K562 (cell line): ENCODE data around the gene PGPEP1. TPM values are rescaled to one million over a fixed set of nuclear protein-coding genes. Genes with fewer than 3 reads are reported as not detected.

Source experiments
- CTBP1 ChIP-seq: fragments of 450-650 bp; IDR thresholded peaks from 2 replicates; pipeline ENCODE4 v1.6.1; 2016; ENCODE audit warnings: borderline replicate concordance
- ETV6 ChIP-seq, 3 experiments: fragments of 150-350 bp in 1 of 3; sonication (generic) in 1 of 3; formaldehyde crosslinking in 1 of 3; IDR thresholded peaks; 2 replicates each; pipeline versions ENCODE4 v1.6.1 to v1.8.0; 2014 to 2022; ENCODE audit warnings: borderline replicate concordance in 2 of 3, low read depth in 2 of 3, antibody characterized with exemption in 1 of 3, low read length in 1 of 3, mild to moderate bottlenecking in 1 of 3, missing genetic modification reagents in 1 of 3
- HEY1 ChIP-seq: fragments of 250-450 bp; sonication (Bioruptor Pico); IDR thresholded peaks from 2 replicates; pipeline ENCODE4 v1.5.0; 2020; ENCODE audit warnings: mild to moderate bottlenecking, moderate library complexity, borderline replicate concordance
- KDM5B ChIP-seq: fragments of 200-600 bp; sonication (generic); IDR thresholded peaks from 2 replicates; pipeline ENCODE4 v1.6.1; 2012; ENCODE audit warnings: low read depth, mild to moderate bottlenecking, moderate library complexity, low read length, control low read depth, inconsistent platforms; ENCODE audit not compliant: insufficient replicate concordance
- KLF6 ChIP-seq: fragments of 250-450 bp; sonication (Bioruptor Pico); IDR thresholded peaks from 2 replicates; pipeline ENCODE4 v1.4.0; 2020; ENCODE audit warnings: mild to moderate bottlenecking, moderate library complexity, borderline replicate concordance
- MEIS2 ChIP-seq: fragments of 450-650 bp; IDR thresholded peaks from 2 replicates; pipeline ENCODE4 v1.6.1; 2014; ENCODE audit warnings: mild to moderate bottlenecking; ENCODE audit not compliant: partially characterized antibody
- MYC ChIP-seq, 2 experiments: fragments of 250-450 bp in 1 of 2; sonication (Bioruptor Pico) in 1 of 2; IDR thresholded peaks; 2 replicates each; pipeline versions ENCODE4 v1.5.1 to v1.6.1; 2012 to 2021; ENCODE audit warnings: low read depth in 2 of 2, borderline replicate concordance in 1 of 2, improper control_type of control experiment in 1 of 2, low read length in 1 of 2, mild to moderate bottlenecking in 1 of 2, moderate library complexity in 1 of 2
- RBM15 ChIP-seq: fragments of 200-400 bp; formaldehyde crosslinking; IDR thresholded peaks from 2 replicates; pipeline ENCODE4 v1.6.1; 2018; ENCODE audit warnings: mild to moderate bottlenecking, low read length, moderate library complexity; ENCODE audit not compliant: insufficient read depth
- SIN3B ChIP-seq: fragments of 450-650 bp; IDR thresholded peaks from 2 replicates; pipeline ENCODE4 v1.6.1; 2017; ENCODE audit warnings: low read depth, mild to moderate bottlenecking, moderate library complexity
- SMARCA4 ChIP-seq: fragments of 450-650 bp; IDR thresholded peaks from 2 replicates; pipeline ENCODE4 v1.6.1; 2016
- TBP ChIP-seq: optimal IDR thresholded peaks from 2 replicates; pipeline ENCODE3; 2011; ENCODE audit warnings: low read depth, low read length, improper control_type of control experiment
- ZNF232 ChIP-seq: sonication (generic); formaldehyde crosslinking; IDR thresholded peaks from 2 replicates; pipeline ENCODE4 v1.8.0; 2022; ENCODE audit warnings: mild to moderate bottlenecking, missing genetic modification reagents
- ZNF766 ChIP-seq: fragments of 200-800 bp; sonication (Bioruptor generic); conservative IDR thresholded peaks from 2 replicates; pipeline ENCODE4 v1.6.1; 2016; ENCODE audit warnings: missing genetic modification characterization, missing compliant biosample characterization
- ZNF830 ChIP-seq: fragments of 250-450 bp; sonication (Bioruptor Pico); IDR thresholded peaks from 2 replicates; pipeline ENCODE4 v1.5.0; 2021; ENCODE audit warnings: mild to moderate bottlenecking
- polyA plus RNA-seq, 8 experiments: library from polyadenylated mRNA; depleted of rRNA in 4 of 8; stranded (reverse) in 5 of 8; unstranded in 3 of 8; fragments of >200 nt; fragmentation: Nextera tagmentation in 2 of 8; fragmentation: Illumina TruSeq in 1 of 8; extraction: Ambion mirVana in 2 of 8; extraction: Trizol in 1 of 8; gene quantifications; 2 replicates each; pipeline versions ENCODE4 v1.2.1 to v1.2.3, GENCODE V29; 2011 to 2014; ENCODE audit warnings: inconsistent platforms in 1 of 8, missing spikeins in 1 of 8
- total RNA-seq, 7 experiments: library from RNA; depleted of rRNA in 6 of 7; stranded (reverse); fragments of >200 nt in 6 of 7; fragmentation: Illumina TruSeq in 2 of 7; extraction: Trizol in 2 of 7; gene quantifications; 2 replicates each; pipeline versions ENCODE4 v1.2.1 to v1.2.3, GENCODE V29; 2011 to 2021; ENCODE audit warnings: low replicate concordance in 1 of 7
- TF ChIP-seq, protein P1 (sequence below): sonication (generic); formaldehyde crosslinking; IDR thresholded peaks from 2 replicates; pipeline ENCODE4 v1.8.0; 2022; ENCODE audit warnings: missing genetic modification reagents, mild to moderate bottlenecking, borderline replicate concordance
- TF ChIP-seq, protein P2 (sequence below): sonication (generic); formaldehyde crosslinking; IDR thresholded peaks from 2 replicates; pipeline ENCODE4 v1.9.0; 2022; ENCODE audit warnings: mild to moderate bottlenecking, missing genetic modification reagents
- TF ChIP-seq, protein P3 (sequence below): fragments of 250-450 bp; sonication (Bioruptor Pico); IDR thresholded peaks from 2 replicates; pipeline ENCODE4 v1.8.0; 2021; ENCODE audit warnings: moderate library complexity, mild to moderate bottlenecking, inconsistent platforms
- TF ChIP-seq, protein P4 (sequence below): fragments of 450-650 bp; IDR thresholded peaks from 2 replicates; pipeline ENCODE4 v1.6.1; 2016
- TF ChIP-seq, protein P5 (sequence below), 2 experiments: IDR thresholded peaks; 2 replicates each; pipeline ENCODE4 v1.6.1; 2011; ENCODE audit warnings: borderline replicate concordance in 1 of 2, control low read depth in 1 of 2, low read depth in 1 of 2, low read length in 1 of 2, mild to moderate bottlenecking in 1 of 2, mixed read lengths in 1 of 2, moderate library complexity in 1 of 2; ENCODE audit not compliant: insufficient read depth in 1 of 2, insufficient read length in 1 of 2, poor library complexity in 1 of 2, severe bottlenecking in 1 of 2; ENCODE audit errors: extremely low read depth in 1 of 2

The PGPEP1 gene
- total and polyA plus RNA-seq, 9 of the 15 experiments (the other 6 are each of a cell fraction or from before 2014, with no cell fraction given), result 10.0 to 69.6 (median 33.5) TPM

DNA sequence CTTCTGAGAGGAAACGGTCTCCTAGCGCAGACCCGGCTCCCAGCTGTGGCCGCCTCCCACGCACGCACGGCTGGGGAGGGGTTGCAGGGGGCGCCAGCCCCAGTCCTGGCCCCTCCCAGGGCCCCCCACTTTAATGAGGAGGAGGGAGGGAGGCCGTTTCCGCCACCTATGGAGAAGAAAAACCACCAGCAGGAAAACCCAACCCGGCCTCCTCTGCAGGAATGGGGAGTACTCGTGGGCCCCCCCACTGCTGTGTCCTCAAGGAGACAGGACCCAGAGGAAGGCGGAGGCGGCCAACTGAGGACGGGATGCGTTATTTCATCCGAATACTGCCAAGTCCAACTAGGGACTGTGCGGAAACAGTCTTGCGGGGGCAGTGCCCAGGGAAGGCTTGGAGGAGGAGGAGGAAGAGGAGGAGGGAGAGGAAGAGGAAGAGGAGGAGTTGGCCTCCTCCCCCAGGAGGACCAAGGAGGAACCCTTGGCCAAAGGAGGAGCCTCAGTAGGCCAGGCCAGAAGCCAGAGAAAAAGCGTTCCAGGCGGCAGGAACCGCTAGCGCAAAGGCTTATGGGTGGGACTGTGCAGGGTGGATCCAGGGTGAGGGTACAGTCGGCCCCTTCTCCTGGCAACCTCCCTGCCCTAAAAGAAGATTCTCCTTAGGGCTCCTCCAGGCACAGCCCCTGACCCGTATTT lies 74.9 kb downstream of the PGPEP1 start (continued):
- TF ChIP-seq MEIS2, result no peak
- TF ChIP-seq ETV6 (IDR thresholded peaks at IDR 0.05; ENCODE audit: borderline replicate concordance in 1 of 2, low read depth in 2 of 2, low read length in 1 of 2), result peak; percentile 90 to 96
- no peak for TF ChIP-seq ETV6 (CRISPR knock-in tag; IDR thresholded peaks at IDR 0.05; ENCODE audit: borderline replicate concordance)
- TF ChIP-seq, protein P1, sequence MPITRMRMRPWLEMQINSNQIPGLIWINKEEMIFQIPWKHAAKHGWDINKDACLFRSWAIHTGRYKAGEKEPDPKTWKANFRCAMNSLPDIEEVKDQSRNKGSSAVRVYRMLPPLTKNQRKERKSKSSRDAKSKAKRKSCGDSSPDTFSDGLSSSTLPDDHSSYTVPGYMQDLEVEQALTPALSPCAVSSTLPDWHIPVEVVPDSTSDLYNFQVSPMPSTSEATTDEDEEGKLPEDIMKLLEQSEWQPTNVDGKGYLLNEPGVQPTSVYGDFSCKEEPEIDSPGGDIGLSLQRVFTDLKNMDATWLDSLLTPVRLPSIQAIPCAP, result no peak
- TF ChIP-seq, protein P2, sequence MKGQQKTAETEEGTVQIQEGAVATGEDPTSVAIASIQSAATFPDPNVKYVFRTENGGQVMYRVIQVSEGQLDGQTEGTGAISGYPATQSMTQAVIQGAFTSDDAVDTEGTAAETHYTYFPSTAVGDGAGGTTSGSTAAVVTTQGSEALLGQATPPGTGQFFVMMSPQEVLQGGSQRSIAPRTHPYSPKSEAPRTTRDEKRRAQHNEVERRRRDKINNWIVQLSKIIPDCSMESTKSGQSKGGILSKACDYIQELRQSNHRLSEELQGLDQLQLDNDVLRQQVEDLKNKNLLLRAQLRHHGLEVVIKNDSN, result no peak
- TF ChIP-seq SIN3B, result no peak
- TF ChIP-seq MYC (IDR thresholded peaks at IDR 0.05; ENCODE audit: low read depth, low read length), result peak; percentile 26; the same call in 1 of the 2 replicates
- TF ChIP-seq MYC (CRISPR knock-in tag; IDR thresholded peaks at IDR 0.05; ENCODE audit: borderline replicate concordance, low read depth), result no peak
- peak; percentile 55 for TF ChIP-seq TBP
- TF ChIP-seq, protein P3, sequence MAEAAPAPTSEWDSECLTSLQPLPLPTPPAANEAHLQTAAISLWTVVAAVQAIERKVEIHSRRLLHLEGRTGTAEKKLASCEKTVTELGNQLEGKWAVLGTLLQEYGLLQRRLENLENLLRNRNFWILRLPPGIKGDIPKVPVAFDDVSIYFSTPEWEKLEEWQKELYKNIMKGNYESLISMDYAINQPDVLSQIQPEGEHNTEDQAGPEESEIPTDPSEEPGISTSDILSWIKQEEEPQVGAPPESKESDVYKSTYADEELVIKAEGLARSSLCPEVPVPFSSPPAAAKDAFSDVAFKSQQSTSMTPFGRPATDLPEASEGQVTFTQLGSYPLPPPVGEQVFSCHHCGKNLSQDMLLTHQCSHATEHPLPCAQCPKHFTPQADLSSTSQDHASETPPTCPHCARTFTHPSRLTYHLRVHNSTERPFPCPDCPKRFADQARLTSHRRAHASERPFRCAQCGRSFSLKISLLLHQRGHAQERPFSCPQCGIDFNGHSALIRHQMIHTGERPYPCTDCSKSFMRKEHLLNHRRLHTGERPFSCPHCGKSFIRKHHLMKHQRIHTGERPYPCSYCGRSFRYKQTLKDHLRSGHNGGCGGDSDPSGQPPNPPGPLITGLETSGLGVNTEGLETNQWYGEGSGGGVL, result peak; percentile 31; the same call in 1 of the 2 replicates
- TF ChIP-seq ZNF766 (CRISPR knock-in tag), result peak; percentile 64; the same call in 1 of the 2 replicates
- TF ChIP-seq KDM5B, result peak; percentile 31
- peak; percentile 71; the same call in 1 of the 2 replicates for TF ChIP-seq CTBP1
- TF ChIP-seq, protein P4, sequence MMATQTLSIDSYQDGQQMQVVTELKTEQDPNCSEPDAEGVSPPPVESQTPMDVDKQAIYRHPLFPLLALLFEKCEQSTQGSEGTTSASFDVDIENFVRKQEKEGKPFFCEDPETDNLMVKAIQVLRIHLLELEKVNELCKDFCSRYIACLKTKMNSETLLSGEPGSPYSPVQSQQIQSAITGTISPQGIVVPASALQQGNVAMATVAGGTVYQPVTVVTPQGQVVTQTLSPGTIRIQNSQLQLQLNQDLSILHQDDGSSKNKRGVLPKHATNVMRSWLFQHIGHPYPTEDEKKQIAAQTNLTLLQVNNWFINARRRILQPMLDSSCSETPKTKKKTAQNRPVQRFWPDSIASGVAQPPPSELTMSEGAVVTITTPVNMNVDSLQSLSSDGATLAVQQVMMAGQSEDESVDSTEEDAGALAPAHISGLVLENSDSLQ, result peak; percentile 69
- no peak for TF ChIP-seq HEY1 (CRISPR knock-in tag)
- TF ChIP-seq, protein P5, sequence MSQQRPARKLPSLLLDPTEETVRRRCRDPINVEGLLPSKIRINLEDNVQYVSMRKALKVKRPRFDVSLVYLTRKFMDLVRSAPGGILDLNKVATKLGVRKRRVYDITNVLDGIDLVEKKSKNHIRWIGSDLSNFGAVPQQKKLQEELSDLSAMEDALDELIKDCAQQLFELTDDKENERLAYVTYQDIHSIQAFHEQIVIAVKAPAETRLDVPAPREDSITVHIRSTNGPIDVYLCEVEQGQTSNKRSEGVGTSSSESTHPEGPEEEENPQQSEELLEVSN (IDR thresholded peaks at IDR 0.05; ENCODE audit: borderline replicate concordance in 1 of 2, extremely low read depth in 1 of 2, insufficient read depth in 1 of 2, insufficient read length in 1 of 2, low read depth in 1 of 2, low read length in 1 of 2, poor library complexity in 1 of 2, severe bottlenecking in 1 of 2), result no peak
- TF ChIP-seq SMARCA4, result peak; percentile 69
- TF ChIP-seq ZNF830 (CRISPR knock-in tag), result no peak
- no peak for TF ChIP-seq ZNF232 (CRISPR knock-in tag)
- TF ChIP-seq RBM15, result no peak
- peak; percentile 75; the same call in 1 of the 2 replicates for TF ChIP-seq KLF6
